Adrenal gland (tissue), 5 donors: ENCODE results near the gene ENDOD1.

ENCODE experiments used
- CTCF ChIP-seq, 6 experiments: fragments of 450-650 bp in 4 of 6; fragments of 200-600 bp in 2 of 6; sonication (generic) in 1 of 6; IDR thresholded peaks; 1 replicate in 5 of 6; 2 replicates in 1 of 6; pipeline versions ENCODE4 v1.5.1 to v1.8.0; 2016 to 2021; ENCODE audit warnings: antibody characterized with exemption in 6 of 6, mild to moderate bottlenecking in 2 of 6, moderate library complexity in 1 of 6
- POLR2A ChIP-seq, 2 donors: fragments of 450-650 bp; IDR thresholded peaks; one replicate each; pipeline ENCODE4 v1.6.1; 2017; ENCODE audit warnings: antibody characterized with exemption in 2 of 2, mild to moderate bottlenecking in 2 of 2, moderate library complexity in 1 of 2
- donor health status: DM: no; HTN: no; CAD: no.

GRCh38 chr11:95140397-95141033, 50.9 kb downstream of the ENDOD1 start:
- no peak for TF ChIP-seq CTCF (IDR thresholded peaks at IDR 0.05)
- TF ChIP-seq POLR2A (IDR thresholded peaks at IDR 0.05), result no peak
